Measurements from ENCODE around the gene GRID2. TPM values are rescaled to one million over a fixed set of nuclear protein-coding genes. Genes with fewer than 3 reads are reported as not detected.

Gene GRID2
- total and polyA plus RNA-seq, 2 experiments from 2014 or later, result 0.12 TPM; not detected in 1

DNA sequence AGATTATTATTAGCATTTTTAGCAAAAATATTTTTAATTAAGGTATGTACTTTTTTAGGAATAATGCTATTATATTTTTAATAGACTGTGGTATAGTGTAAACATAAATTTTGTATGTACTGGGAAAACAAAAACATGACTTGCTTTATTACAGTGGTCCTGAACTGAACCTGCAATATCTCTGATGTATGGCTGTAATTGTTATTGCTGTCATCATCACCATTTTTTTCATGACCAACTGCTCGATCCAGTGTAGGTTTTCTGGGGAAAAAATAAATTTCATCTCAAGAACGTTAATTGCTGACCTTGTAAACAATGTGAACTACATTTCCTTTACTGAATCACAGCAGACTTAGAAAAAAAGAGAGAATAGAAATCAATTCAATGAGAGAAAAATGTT is 1441.2 kb downstream of the GRID2 start:
- Histone ChIP-seq H3K27ac (no peak overlapping the region), H3K27me3 (no peaks in the 10 kb centered on the region), H3K4me3 (no peak overlapping the region), H3K4me1 (ENCODE audit: low read depth) (peaks cover 19% of the 10 kb centered on the region), H3K9me3 (ENCODE audit: low read depth) (no peaks in the 10 kb centered on the region), H3K36me3 (no peaks in the 10 kb centered on the region)
- TF ChIP-seq, protein P1, sequence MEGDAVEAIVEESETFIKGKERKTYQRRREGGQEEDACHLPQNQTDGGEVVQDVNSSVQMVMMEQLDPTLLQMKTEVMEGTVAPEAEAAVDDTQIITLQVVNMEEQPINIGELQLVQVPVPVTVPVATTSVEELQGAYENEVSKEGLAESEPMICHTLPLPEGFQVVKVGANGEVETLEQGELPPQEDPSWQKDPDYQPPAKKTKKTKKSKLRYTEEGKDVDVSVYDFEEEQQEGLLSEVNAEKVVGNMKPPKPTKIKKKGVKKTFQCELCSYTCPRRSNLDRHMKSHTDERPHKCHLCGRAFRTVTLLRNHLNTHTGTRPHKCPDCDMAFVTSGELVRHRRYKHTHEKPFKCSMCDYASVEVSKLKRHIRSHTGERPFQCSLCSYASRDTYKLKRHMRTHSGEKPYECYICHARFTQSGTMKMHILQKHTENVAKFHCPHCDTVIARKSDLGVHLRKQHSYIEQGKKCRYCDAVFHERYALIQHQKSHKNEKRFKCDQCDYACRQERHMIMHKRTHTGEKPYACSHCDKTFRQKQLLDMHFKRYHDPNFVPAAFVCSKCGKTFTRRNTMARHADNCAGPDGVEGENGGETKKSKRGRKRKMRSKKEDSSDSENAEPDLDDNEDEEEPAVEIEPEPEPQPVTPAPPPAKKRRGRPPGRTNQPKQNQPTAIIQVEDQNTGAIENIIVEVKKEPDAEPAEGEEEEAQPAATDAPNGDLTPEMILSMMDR (IDR thresholded peaks at IDR 0.05; ENCODE audit: low read depth, low read length), result no peak
- DNase-seq (ENCODE audit: low read depth in 1 of 2, low spot score in 1 of 2), result no peak

GRCh38 chr4:93746031-93746430 is 1442.3 kb downstream of the GRID2 start:
- TF ChIP-seq, protein P1 (IDR thresholded peaks at IDR 0.05; ENCODE audit: low read depth, low read length), result no peak
- no peak overlapping the region for H3K4me3 ChIP-seq

GRCh38 chr4:93747220-93747619 is 1443.5 kb downstream of the GRID2 start:
- no peaks in the 10 kb centered on the region for H3K36me3 ChIP-seq
- peaks cover 19% of the 10 kb centered on the region for H3K4me1 ChIP-seq (ENCODE audit: low read depth)
- no peak for DNase-seq (ENCODE audit: low read depth in 1 of 2, low spot score in 1 of 2)
- no peaks in the 10 kb centered on the region for H3K9me3 ChIP-seq (ENCODE audit: low read depth)
- H3K27me3 ChIP-seq, result no peaks in the 10 kb centered on the region
- H3K27ac ChIP-seq, result no peak overlapping the region
- TF ChIP-seq, protein P1 (IDR thresholded peaks at IDR 0.05; ENCODE audit: low read depth, low read length), result no peak
- H3K4me3 ChIP-seq, result no peak overlapping the region

More at GRCh38 chr4:93746031-93746430, 1442.3 kb downstream of the GRID2 start:
- Histone ChIP-seq H3K27me3 (no peaks in the 10 kb centered on the region), H3K36me3 (no peaks in the 10 kb centered on the region), H3K27ac (no peak overlapping the region), H3K4me1 (ENCODE audit: low read depth) (peaks cover 19% of the 10 kb centered on the region), H3K9me3 (ENCODE audit: low read depth) (no peaks in the 10 kb centered on the region)
- DNase-seq (ENCODE audit: low read depth in 1 of 2, low spot score in 1 of 2), result no peak

DNA sequence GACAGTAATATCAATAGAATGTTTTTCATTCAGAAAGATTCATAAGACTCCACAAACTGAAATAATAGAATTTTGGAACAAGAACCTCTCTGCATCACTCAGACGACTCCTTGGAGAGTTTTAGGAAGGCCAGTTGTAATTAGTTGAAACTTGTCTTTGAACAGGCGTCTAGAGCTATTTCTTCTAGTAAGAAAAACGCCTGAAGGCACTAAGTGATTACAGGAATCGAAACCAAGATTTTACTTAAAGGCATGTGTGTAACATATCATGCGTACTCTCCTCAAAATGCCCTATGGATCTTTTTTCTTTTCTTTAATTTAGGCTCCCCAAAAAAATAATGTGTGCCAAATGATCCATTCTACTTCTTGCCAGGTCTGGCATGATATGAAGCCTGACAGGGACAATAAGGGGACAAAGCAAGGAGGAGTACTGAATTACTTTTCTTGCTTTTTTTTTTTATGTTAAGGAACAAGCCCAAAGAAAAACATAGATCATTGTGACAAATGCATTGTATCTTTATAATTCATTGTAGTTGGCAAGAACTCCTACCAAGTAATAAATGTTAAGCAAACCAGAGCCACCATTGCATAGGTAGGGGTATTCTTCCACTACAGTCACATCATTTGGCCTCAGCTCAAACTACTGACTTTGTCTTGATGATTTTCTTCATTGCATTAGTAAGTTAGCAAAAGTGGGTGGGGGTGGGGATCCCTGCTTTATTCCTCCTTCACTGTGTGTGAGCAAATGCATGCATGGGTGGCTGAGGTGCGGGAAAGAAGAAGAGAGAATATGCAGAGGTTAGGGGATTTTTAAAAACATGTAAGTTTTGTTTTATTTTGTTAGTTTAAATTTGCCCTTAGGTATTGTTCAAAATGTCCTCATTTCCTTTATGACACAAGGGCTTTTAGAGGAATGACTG is 1444.9 kb downstream of the GRID2 start:
- no peak overlapping the region for H3K27ac ChIP-seq
- TF ChIP-seq, protein P1 (IDR thresholded peaks at IDR 0.05; ENCODE audit: low read depth, low read length), result no peak
- H3K36me3 ChIP-seq, result no peaks in the 10 kb centered on the region
- no peak for DNase-seq (ENCODE audit: low read depth in 1 of 2, low spot score in 1 of 2)
- H3K4me3 ChIP-seq, result no peak overlapping the region
- peaks cover 19% of the 10 kb centered on the region for H3K4me1 ChIP-seq (ENCODE audit: low read depth)
- H3K9me3 ChIP-seq (ENCODE audit: low read depth), result no peaks in the 10 kb centered on the region
- no peaks in the 10 kb centered on the region for H3K27me3 ChIP-seq

DNA sequence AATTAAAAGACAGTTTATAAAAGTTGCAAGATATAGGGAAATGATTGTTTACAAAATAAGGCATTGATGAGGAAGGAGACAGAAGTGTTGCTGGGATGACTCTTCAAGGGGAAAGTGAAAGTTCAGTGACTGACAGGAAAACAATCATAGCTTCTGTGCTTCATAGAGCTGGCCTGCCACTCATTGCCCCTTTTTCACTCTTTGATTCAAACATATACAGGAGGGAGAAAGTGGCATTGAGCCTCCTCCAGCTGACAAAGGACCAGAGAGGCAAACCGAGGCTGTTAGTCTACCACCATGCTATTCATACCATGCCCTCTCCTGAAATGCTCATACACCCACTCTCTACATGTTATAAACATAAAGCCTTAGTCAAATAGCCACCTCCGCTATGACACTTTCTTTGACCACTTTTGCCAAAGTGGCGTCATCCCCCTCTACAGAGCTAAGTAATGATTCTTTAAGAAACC is 1445.6 kb downstream of the GRID2 start:
- DNase-seq (ENCODE audit: low read depth in 1 of 2, low spot score in 1 of 2), result no peak
- TF ChIP-seq, protein P1 (IDR thresholded peaks at IDR 0.05; ENCODE audit: low read depth, low read length), result no peak

More for the DNA sequence above, 1445.6 kb downstream of the GRID2 start:
- no peaks in the 10 kb centered on the region for H3K36me3 ChIP-seq
- H3K9me3 ChIP-seq (ENCODE audit: low read depth), result no peaks in the 10 kb centered on the region
- no peak overlapping the region for H3K27ac ChIP-seq
- no peak overlapping the region for H3K4me3 ChIP-seq
- H3K27me3 ChIP-seq, result no peaks in the 10 kb centered on the region
- peaks cover 19% of the 10 kb centered on the region for H3K4me1 ChIP-seq (ENCODE audit: low read depth)

All from cardiac muscle cell (in vitro differentiated cells and primary cell).